ENCODE measurements around the gene CMTM3. TPM values are rescaled to one million over a fixed set of nuclear protein-coding genes. Genes with fewer than 3 reads are reported as not detected.

CMTM3 gene
- total and polyA plus RNA-seq, 9 of the 15 experiments (the other 6 are each of a cell fraction or from before 2014, with no cell fraction given): 4.6 to 33.4 (median 17.5) TPM

GRCh38 chr16:66622863-66623262, 18.4 kb downstream of the CMTM3 start (continued):
- TF ChIP-seq DLX4 (CRISPR knock-in tag; IDR thresholded peaks at IDR 0.05) (no peak), YY1 (IDR thresholded peaks at IDR 0.05; ENCODE audit: borderline replicate concordance in 1 of 3, control insufficient read depth in 1 of 3, extremely low read depth in 1 of 3, insufficient read depth in 3 of 3, insufficient read length in 1 of 3, insufficient replicate concordance in 2 of 3, low read depth in 1 of 3, low read length in 2 of 3) (peak in 1 of 3 experiments; percentile 46), USF1 (CRISPR knock-in tag; IDR thresholded peaks at IDR 0.05) (peak; percentile 51), IRF1 (CRISPR knock-in tag; IDR thresholded peaks at IDR 0.05; ENCODE audit: borderline replicate concordance) (no peak), SMARCE1 (IDR thresholded peaks at IDR 0.05) (no peak), CBFA2T2 (conservative IDR thresholded peaks at IDR 0.05) (peak; percentile 36), SMARCA4 (IDR thresholded peaks at IDR 0.05) (no peak), MEIS2 (IDR thresholded peaks at IDR 0.05; ENCODE audit: partially characterized antibody) (no peak), CXXC5 (CRISPR knock-in tag; IDR thresholded peaks at IDR 0.05) (peak; percentile 32; the same call in 1 of the 2 replicates), TCF3 (CRISPR knock-in tag; IDR thresholded peaks at IDR 0.05) (peak; percentile 34; the same call in 1 of the 2 replicates), MITF (IDR thresholded peaks at IDR 0.05) (0 out of 2 replicates have a peak, but pooled peaks have one; percentile 31), MYBL2 (IDR thresholded peaks at IDR 0.05; ENCODE audit: low read depth) (no peak), MYBL2 (CRISPR knock-in tag; IDR thresholded peaks at IDR 0.05; ENCODE audit: borderline replicate concordance) (no peak), NEUROD1 (IDR thresholded peaks at IDR 0.05; ENCODE audit: borderline replicate concordance, low read depth, low read length, partially characterized antibody) (no peak), MCM2 (IDR thresholded peaks at IDR 0.05; ENCODE audit: low read depth) (no peak), PHF8 (IDR thresholded peaks at IDR 0.05; ENCODE audit: borderline replicate concordance, low read length) (no peak), TFE3 (CRISPR knock-in tag; IDR thresholded peaks at IDR 0.05) (peak; percentile 87), NRF1 (conservative IDR thresholded peaks at IDR 0.05 in 1 of 2, IDR thresholded peaks at IDR 0.05 in 1 of 2) (no peak)
